Panc1 (cell line): ENCODE data around the gene FUNDC2. TPM values are rescaled to one million over a fixed set of nuclear protein-coding genes. Genes with fewer than 3 reads are reported as not detected.
A peak's percentile ranks its signal among the peaks of the same experiment; 100 is the strongest.

Experiments
- ATAC-seq: fragments of 200-7000 bp; cut with Tn5 transposase; 2 replicates; pipeline ENCODE4 v1.9.1; 2020; ENCODE audit warnings: mild to moderate bottlenecking, moderate library complexity
- BruUV-seq: library from RNA; stranded (reverse); fragments of 400-500 nt; replicated peaks from 2 replicates; lab custom pipeline; 2021; lab: Mats Ljungman, UMichigan
- CTCF ChIA-PET: fragments of 300-600 bp; sonication (Branson Sonifier 250); formaldehyde crosslinking; loops from one replicate; lab custom pipeline; 2022; ENCODE audit warnings: antibody characterized with exemption; lab: Charles Lee
- POLR2A ChIA-PET: fragments of 300-600 bp; sonication (Branson Sonifier 250); formaldehyde crosslinking; loops from one replicate; lab custom pipeline; 2022; ENCODE audit warnings: antibody characterized with exemption; lab: Charles Lee
- DNase-seq: peaks from one replicate; pipeline ENCODE4 v3.0.0-alpha.2; 2010; ENCODE audit warnings: low read depth, low spot score
- H3K27ac ChIP-seq: 2 replicates; pipeline ENCODE4 v1.5.1; 2011; ENCODE audit warnings: mild to moderate bottlenecking, low read length, inconsistent platforms
- H3K27me3 ChIP-seq: fragments of 200-500 bp; sonication (Bioruptor generic); 2 replicates; pipeline ENCODE4 v1.6.0; 2014; ENCODE audit warnings: low read length, inconsistent platforms; ENCODE audit not compliant: control insufficient read depth, insufficient read depth
- H3K36me3 ChIP-seq: fragments of 200-500 bp; sonication (Bioruptor generic); 2 replicates; pipeline ENCODE4 v1.5.1; 2014; ENCODE audit warnings: inconsistent platforms, mild to moderate bottlenecking, low read length, moderate library complexity; ENCODE audit not compliant: control insufficient read depth, insufficient read depth
- H3K4me1 ChIP-seq: 2 replicates; pipeline ENCODE4 v1.5.1; 2011; ENCODE audit warnings: inconsistent platforms, mild to moderate bottlenecking, low read length, moderate library complexity; ENCODE audit not compliant: control insufficient read depth, insufficient read depth
- H3K4me3 ChIP-seq, 2 experiments: 2 replicates each; pipeline ENCODE4 v1.5.1; 2011 to 2012; ENCODE audit warnings: low read depth in 2 of 2, low read length in 2 of 2, mild to moderate bottlenecking in 2 of 2, inconsistent platforms in 1 of 2, moderate library complexity in 1 of 2
- H3K9me3 ChIP-seq: fragments of 200-500 bp; sonication (Bioruptor generic); 2 replicates; pipeline ENCODE4 v1.5.1; 2014; ENCODE audit warnings: low read depth, mild to moderate bottlenecking, inconsistent platforms, low read length, moderate library complexity; ENCODE audit not compliant: control insufficient read depth, insufficient read depth
- POLR2AphosphoS5 ChIP-seq: IDR thresholded peaks from 2 replicates; pipeline ENCODE4 v1.6.1; 2012; ENCODE audit warnings: mild to moderate bottlenecking, low read depth, low read length, moderate library complexity
- SIN3A ChIP-seq: IDR thresholded peaks from 2 replicates; pipeline ENCODE4 v1.6.1; 2012; ENCODE audit warnings: low read depth, mild to moderate bottlenecking, low read length, moderate library complexity, borderline replicate concordance; ENCODE audit not compliant: insufficient read depth
- TCF7L2 ChIP-seq: IDR thresholded peaks from 2 replicates; pipeline ENCODE4 v1.6.1; 2011; ENCODE audit warnings: mild to moderate bottlenecking, low read depth, low read length, inconsistent platforms
- in situ Hi-C: cut with HindIII; loops from 2 replicates; pipeline ENCODE4 v1.10.0; 2016; ENCODE audit warnings: low sequenced_read_pairs, low pct_unique_long_range_greater_than_20kb
- intact Hi-C: fragments of 100-400 bp; cut with micrococcal nuclease; formaldehyde crosslinking; loops from one replicate; pipeline ENCODE4 v1.10.0; 2022; ENCODE audit not compliant: unreplicated experiment
- total RNA-seq: library from RNA; stranded (reverse); gene quantifications from one replicate; pipeline ENCODE4 v1.2.1, GENCODE V29; 2021; ENCODE audit not compliant: unreplicated experiment
- TF ChIP-seq, protein P1 (sequence below): fragments of 450-650 bp; IDR thresholded peaks from 2 replicates; pipeline ENCODE4 v1.5.1; 2017; ENCODE audit warnings: mild to moderate bottlenecking
- TF ChIP-seq, protein P2 (sequence below), 2 experiments: IDR thresholded peaks; 2 replicates each; pipeline ENCODE4 v1.6.1; 2011 to 2012; ENCODE audit warnings: low read depth in 2 of 2, control low read depth in 1 of 2, low read length in 1 of 2, mild to moderate bottlenecking in 1 of 2, moderate library complexity in 1 of 2; ENCODE audit not compliant: insufficient read depth in 1 of 2

The FUNDC2 gene
- total RNA-seq, 1 experiment from 2014 or later, result 68.8 TPM

DNA sequence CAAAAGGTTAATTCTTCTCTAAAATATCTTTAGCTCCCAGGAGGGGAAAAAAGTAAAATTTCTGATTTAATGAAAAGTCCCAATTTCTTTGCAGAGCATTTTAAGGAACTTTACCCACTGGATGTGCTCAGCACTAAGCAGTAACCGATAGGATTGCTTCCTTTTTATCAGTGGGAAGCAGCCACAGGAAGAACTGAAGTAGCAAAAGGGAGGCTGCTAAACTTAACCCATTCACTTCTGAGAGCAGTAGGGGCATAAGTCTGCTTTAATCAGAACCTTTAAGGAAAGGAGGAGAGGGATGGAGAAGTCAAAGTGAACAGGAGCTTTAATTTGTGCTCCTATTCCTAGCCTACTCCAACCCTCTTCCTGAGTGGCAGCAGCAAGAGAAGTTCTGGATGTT lies 4.1 kb upstream of the FUNDC2 start, which contains the start of gene F8:
Gene F8, minus strand, starts transcription at position 139 of the 400 bp plus-strand sequence. CDS start 171 bp downstream, outside the sequence.
- no peak within 1 kb of the TSS for H3K4me3 ChIP-seq
- intact Hi-C loops (no loop called here), in situ Hi-C loops (no loop called here)
- ATAC-seq, result no peak
- no peak for DNase-seq
- no peaks in the 10 kb centered on the region for H3K36me3 ChIP-seq
- ChIA-PET POLR2A (no interaction called here), CTCF (no interaction called here)
- TF ChIP-seq, protein P1, sequence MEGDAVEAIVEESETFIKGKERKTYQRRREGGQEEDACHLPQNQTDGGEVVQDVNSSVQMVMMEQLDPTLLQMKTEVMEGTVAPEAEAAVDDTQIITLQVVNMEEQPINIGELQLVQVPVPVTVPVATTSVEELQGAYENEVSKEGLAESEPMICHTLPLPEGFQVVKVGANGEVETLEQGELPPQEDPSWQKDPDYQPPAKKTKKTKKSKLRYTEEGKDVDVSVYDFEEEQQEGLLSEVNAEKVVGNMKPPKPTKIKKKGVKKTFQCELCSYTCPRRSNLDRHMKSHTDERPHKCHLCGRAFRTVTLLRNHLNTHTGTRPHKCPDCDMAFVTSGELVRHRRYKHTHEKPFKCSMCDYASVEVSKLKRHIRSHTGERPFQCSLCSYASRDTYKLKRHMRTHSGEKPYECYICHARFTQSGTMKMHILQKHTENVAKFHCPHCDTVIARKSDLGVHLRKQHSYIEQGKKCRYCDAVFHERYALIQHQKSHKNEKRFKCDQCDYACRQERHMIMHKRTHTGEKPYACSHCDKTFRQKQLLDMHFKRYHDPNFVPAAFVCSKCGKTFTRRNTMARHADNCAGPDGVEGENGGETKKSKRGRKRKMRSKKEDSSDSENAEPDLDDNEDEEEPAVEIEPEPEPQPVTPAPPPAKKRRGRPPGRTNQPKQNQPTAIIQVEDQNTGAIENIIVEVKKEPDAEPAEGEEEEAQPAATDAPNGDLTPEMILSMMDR, result no peak
- no peak within 1 kb of the TSS for H3K27ac ChIP-seq
- H3K4me1 ChIP-seq, result 0 out of 2 replicates have a peak, but pooled peaks cover 4% of the 10 kb centered on the region
- BruUV-seq, result no TSS peak
- no peaks in the 10 kb centered on the region for H3K9me3 ChIP-seq
- H3K27me3 ChIP-seq, result no peaks in the 10 kb centered on the region

DNA sequence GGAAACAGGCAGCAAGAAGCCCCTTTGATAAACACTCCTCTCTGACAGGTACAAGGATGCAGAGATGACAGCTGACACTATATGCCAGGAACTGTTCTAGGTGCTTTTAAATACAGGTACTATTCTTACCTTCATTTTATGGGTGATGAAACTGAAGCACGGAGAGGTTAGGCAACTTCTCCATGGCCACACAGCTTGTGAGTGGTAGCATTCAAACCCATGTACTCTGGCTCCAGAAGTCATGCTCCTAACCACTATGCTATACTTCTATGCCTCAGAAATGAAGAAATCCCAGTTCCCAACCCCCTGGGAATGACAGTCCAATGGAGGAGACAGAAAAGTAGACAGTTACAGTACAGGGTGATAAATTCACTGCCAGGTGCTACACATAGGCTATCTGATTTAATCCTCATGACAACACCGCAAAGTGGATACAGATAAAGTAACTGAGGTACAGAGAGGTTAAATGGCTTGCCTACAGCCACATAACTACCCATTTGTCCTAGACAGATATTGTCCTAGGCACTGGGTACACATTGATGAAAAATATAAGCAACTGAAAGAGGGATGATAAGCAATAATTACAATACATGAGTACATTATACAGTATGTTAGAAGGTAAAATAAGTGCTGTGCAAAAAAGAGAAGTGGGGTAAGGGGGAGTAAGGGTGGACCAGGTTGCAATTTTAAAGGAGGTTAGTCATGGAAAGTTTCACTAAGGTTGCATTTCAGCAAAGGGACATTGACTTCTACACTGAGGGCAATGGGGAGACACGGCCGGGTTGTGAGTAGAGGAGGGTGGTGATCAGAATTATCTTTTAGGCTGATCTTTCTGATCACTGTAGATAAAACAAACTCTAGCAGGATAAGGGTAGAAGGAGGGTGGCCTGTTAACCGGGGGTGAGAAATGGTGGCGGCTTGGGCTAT lies 2.5 kb upstream of the FUNDC2 start:
- H3K36me3 ChIP-seq, result no peaks in the 10 kb centered on the region
- in situ Hi-C loops, result no loop called here
- TF ChIP-seq, protein P1, result no peak
- TF ChIP-seq POLR2AphosphoS5, result no peak
- ATAC-seq, result no peak
- H3K4me1 ChIP-seq, result peaks cover 16% of the 10 kb centered on the region
- no peak for DNase-seq
- ChIA-PET CTCF (no interaction called here), POLR2A (no interaction called here)
- H3K27ac ChIP-seq, result no peak overlapping the region
- no peaks in the 10 kb centered on the region for H3K9me3 ChIP-seq
- no peak overlapping the region for H3K4me3 ChIP-seq
- no TSS peak for BruUV-seq
- no peaks in the 10 kb centered on the region for H3K27me3 ChIP-seq
- intact Hi-C loops, result no loop called here

DNA sequence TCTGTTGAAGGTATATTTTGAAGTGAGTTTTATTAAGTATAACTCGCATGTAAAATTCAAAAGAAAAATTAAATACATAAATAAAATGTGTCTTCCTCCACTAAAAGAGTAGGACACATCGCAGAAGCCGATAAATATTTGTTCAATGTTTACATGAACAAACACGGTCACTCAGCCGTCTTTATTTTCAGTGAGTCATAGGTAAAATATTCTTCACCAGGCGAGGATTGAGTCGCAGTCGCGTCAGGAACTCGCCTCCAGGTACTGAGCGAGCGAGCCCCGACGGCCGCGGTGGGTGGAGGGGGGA lies 271 bp upstream of the FUNDC2 start:
- H3K36me3 ChIP-seq, result no peaks in the 10 kb centered on the region
- CTCF ChIA-PET, result interaction anchor here (0.7 kb wide), 1 partner anchor 109 kb away, joined by 4 read pairs; no protein-coding TSS in a partner anchor
- H3K4me3 ChIP-seq, result peak overlapping the region; percentile 72 to 89
- DNase-seq, result no peak
- no peak for ATAC-seq
- no TSS peak for BruUV-seq
- in situ Hi-C loops, result no loop called here
- peak overlapping the region; percentile 91 for H3K27ac ChIP-seq
- intact Hi-C loops, result no loop called here
- TF ChIP-seq SIN3A (no peak), POLR2AphosphoS5 (no peak; the same call in 1 of the 2 replicates), TCF7L2 (no peak)
- TF ChIP-seq, protein P1, result no peak
- TF ChIP-seq, protein P2, sequence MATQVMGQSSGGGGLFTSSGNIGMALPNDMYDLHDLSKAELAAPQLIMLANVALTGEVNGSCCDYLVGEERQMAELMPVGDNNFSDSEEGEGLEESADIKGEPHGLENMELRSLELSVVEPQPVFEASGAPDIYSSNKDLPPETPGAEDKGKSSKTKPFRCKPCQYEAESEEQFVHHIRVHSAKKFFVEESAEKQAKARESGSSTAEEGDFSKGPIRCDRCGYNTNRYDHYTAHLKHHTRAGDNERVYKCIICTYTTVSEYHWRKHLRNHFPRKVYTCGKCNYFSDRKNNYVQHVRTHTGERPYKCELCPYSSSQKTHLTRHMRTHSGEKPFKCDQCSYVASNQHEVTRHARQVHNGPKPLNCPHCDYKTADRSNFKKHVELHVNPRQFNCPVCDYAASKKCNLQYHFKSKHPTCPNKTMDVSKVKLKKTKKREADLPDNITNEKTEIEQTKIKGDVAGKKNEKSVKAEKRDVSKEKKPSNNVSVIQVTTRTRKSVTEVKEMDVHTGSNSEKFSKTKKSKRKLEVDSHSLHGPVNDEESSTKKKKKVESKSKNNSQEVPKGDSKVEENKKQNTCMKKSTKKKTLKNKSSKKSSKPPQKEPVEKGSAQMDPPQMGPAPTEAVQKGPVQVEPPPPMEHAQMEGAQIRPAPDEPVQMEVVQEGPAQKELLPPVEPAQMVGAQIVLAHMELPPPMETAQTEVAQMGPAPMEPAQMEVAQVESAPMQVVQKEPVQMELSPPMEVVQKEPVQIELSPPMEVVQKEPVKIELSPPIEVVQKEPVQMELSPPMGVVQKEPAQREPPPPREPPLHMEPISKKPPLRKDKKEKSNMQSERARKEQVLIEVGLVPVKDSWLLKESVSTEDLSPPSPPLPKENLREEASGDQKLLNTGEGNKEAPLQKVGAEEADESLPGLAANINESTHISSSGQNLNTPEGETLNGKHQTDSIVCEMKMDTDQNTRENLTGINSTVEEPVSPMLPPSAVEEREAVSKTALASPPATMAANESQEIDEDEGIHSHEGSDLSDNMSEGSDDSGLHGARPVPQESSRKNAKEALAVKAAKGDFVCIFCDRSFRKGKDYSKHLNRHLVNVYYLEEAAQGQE (IDR thresholded peaks at IDR 0.05; ENCODE audit: insufficient read depth in 1 of 2, low read depth in 2 of 2, low read length in 1 of 2), result no peak
- peaks cover 17% of the 10 kb centered on the region for H3K4me1 ChIP-seq
- H3K9me3 ChIP-seq, result no peaks in the 10 kb centered on the region
- no peaks in the 10 kb centered on the region for H3K27me3 ChIP-seq
- POLR2A ChIA-PET, result interaction anchor here (0.6 to 1.0 kb wide), 10 partner anchors 8 to 291 kb away, joined by 3 to 29 read pairs (median 6); no protein-coding TSS in a partner anchor
